Central memory CD8-positive, alpha-beta T cell (primary cell): Measurements from ENCODE around the gene NFX1.
"Not testable (repeated sequence)": the region's sequence is repeated elsewhere in the genome, so short reads cannot be mapped to it uniquely, and the experiment has no call there.

Source experiments
- ATAC-seq: fragments of 150-1000 bp; cut with Tn5 transposase; replicated peaks from 2 replicates; pipeline ENCODE4 v1.10.0; 2022; ENCODE audit warnings: mild to moderate bottlenecking, moderate FRiP score, moderate number of reproducible peaks; ENCODE audit not compliant: poor library complexity, severe bottlenecking; ENCODE audit errors: extremely low read depth
- DNase-seq, 2 donors: peaks; one replicate each; pipeline ENCODE4 v3.0.0; 2021; ENCODE audit warnings: low spot score in 2 of 2
- H3K27ac Mint-ChIP-seq: one replicate; pipeline ENCODE4 v1.8.0; 2022; ENCODE audit warnings: low read depth, mild to moderate bottlenecking, moderate library complexity, mixed read lengths
- H3K27me3 Mint-ChIP-seq: one replicate; pipeline ENCODE4 v1.8.0; 2022; ENCODE audit warnings: mixed read lengths
- H3K36me3 Mint-ChIP-seq: one replicate; pipeline ENCODE4 v1.8.0; 2022; ENCODE audit warnings: mild to moderate bottlenecking, moderate library complexity, mixed read lengths; ENCODE audit not compliant: insufficient read depth
- H3K4me1 Mint-ChIP-seq: one replicate; pipeline ENCODE4 v1.8.0; 2022; ENCODE audit warnings: mixed read lengths
- H3K4me3 Mint-ChIP-seq: one replicate; pipeline ENCODE4 v1.8.0; 2022; ENCODE audit warnings: mild to moderate bottlenecking, moderate library complexity, mixed read lengths
- H3K9me3 Mint-ChIP-seq: one replicate; pipeline ENCODE4 v1.8.0; 2022; ENCODE audit warnings: mixed read lengths

The NFX1 gene

DNA sequence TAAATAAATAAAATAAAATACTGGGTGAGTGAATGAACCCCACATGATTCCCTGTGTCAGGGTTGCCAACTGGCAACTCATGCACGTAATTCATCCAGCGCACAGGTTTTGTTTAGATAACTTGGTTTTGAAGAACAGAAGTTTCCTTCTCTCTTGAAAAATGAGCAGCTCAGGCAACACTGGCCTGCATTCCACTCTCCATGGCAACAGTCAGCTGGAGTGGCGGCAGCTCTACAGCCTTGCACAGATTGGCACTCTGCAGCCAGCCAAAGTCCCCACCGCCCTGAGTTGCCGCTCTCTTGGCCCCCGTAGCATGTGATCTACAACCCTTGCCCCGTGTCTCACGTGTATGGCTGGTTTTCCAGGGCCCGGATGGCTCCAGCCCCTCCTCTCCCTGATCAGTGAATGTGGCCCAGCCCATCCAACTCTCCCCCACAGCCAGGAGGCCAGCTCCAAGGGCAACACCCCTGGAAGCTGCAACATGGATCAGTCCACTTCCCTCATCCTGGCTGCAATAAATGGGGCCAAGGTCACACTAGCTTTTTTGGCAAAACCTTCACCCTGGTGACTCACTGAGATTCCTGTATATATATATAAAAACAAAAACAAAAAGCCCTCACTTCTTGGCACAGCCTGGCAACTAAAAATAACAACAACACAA is 100.9 kb downstream of the NFX1 start:
- not testable (repeated sequence) for H3K9me3 Mint-ChIP-seq, H3K27ac Mint-ChIP-seq, H3K36me3 Mint-ChIP-seq, H3K4me3 Mint-ChIP-seq, DNase-seq, H3K4me1 Mint-ChIP-seq, ATAC-seq
- peaks cover 39% of the 10 kb centered on the region for H3K27me3 Mint-ChIP-seq

DNA sequence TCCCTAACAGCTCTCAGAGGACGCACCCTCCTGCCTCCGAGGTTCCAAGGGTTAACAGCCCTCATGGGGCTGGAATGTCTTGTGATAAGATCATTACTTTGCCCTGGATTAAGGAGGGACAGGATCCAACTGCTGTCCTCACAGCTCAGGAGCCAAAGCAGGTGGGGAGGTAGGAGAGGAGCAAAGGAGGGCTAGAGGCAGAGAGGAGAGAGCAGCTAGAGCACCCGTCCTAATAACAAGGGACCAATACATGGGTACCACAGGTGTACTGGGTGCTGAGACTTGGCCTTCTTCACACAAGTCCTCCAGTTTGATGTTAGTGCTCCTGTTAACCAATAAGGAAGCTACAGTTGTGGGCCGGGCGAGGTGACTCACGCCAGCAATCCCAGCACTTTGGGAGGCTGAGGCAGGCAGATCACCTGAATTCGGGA is 102.3 kb downstream of the NFX1 start:
- not testable (repeated sequence) for H3K27ac Mint-ChIP-seq, H3K4me1 Mint-ChIP-seq, H3K36me3 Mint-ChIP-seq, H3K4me3 Mint-ChIP-seq, DNase-seq, H3K9me3 Mint-ChIP-seq, ATAC-seq
- peaks cover 36% of the 10 kb centered on the region for H3K27me3 Mint-ChIP-seq

DNA sequence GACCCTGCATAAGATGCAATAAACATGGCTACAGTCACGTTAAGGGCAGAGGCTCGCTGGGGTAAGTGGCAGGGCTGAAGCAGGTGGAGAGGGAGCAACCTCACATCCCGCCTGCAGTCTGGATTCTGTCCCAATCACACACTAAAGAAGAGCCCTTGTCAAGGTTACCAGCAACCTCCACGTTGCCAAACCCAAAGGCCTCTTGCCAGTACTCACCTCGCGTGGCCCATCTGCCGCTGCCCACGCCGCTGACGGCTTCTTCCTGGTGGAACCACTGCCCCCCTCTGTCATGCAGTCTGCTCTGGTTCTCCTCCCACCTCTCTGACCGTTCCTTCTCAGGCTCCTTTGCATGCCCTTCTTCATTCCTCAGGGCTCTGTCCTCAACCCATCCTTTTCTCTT is 103.3 kb downstream of the NFX1 start:
- Mint-ChIP-seq H3K4me1 (no peaks in the 10 kb centered on the region), H3K27me3 (peaks cover 26% of the 10 kb centered on the region), H3K36me3 (no peaks in the 10 kb centered on the region), H3K4me3 (no peak overlapping the region), H3K9me3 (no peaks in the 10 kb centered on the region), H3K27ac (no peak overlapping the region)
- DNase-seq: no peak
- ATAC-seq: no peak

DNA sequence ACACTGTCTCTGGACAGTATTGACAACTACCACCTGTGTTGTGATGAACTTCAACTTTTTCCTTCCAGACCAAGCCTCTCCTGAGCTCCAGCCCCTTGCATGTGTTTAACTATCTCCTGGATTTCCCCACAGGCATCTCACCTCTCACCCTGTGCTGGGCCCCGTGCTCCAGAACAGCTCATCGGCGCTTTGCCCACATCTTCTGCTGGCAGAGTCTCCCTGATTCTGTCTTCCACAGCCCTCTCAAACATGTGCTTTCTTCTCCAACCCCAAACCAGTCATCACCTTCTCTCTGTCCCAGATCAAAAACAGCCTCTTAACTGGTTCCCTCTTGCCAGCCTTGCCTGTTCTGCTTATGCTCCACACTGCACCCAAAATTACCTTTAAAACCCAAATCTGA is 103.7 kb downstream of the NFX1 start:
- H3K27me3 Mint-ChIP-seq: peaks cover 25% of the 10 kb centered on the region
- not testable (repeated sequence) for H3K36me3 Mint-ChIP-seq, H3K27ac Mint-ChIP-seq

DNA sequence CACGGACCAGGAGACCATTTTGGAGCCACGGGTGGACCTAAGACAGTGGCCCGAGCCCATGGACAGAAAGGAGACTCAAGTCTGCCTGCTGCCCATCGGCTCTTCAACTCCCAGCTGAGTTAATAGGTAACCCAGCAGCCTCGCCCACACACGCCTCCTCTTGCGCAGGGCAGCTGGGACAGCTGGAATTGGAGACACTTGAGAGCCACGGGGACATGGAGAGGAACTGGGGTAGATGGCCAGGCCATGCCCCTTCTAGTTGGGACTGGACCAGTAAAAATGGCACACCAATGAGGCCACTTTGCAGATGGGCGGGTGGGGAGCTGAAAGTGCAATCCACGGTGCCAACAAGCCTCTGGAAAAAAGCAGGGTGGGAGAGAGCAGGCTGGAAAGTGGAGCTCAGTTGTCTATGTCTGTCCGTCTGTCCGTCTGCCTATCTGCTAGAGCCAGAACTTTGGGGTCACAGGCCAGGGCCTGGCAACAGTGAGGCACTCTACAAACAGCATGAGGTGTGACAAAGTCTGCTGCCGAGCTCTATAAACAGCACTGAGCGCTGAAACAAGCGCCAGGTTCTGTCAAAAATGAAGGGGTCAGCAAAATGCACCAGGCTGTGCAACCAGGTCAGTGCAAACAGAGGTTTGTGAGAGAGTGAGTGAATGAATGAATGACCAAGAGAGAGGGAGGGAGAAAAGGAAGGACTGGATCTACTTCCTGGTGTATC is 105.0 kb downstream of the NFX1 start:
- not testable (repeated sequence) for ATAC-seq, DNase-seq, H3K4me1 Mint-ChIP-seq, H3K4me3 Mint-ChIP-seq, H3K36me3 Mint-ChIP-seq, H3K27ac Mint-ChIP-seq, H3K9me3 Mint-ChIP-seq
- peaks cover 17% of the 10 kb centered on the region for H3K27me3 Mint-ChIP-seq

More for the DNA sequence above, 103.7 kb downstream of the NFX1 start:
- ATAC-seq, H3K9me3 Mint-ChIP-seq, DNase-seq, H3K4me1 Mint-ChIP-seq, H3K4me3 Mint-ChIP-seq: not testable (repeated sequence)

DNA sequence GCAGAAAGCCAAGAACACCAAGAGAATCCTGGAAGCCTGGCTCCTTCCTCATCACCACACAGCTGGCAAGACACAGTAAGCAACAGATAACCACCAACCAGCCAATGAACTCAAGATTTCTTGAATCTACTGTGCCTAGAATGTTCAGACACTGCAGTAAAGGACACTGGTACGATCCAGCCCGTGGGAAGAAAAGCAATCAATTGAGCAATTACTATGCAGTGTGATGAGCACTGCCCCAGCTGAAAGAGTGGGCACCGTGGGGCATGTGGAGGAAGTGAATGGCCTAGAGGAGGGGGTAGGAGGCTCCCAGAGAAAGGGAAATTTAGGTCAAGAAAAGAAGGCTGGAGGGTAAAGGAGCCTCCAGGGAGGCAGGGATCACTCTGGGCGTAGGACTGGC is 107.5 kb downstream of the NFX1 start:
- H3K27me3 Mint-ChIP-seq: peaks cover 15% of the 10 kb centered on the region
- H3K4me3 Mint-ChIP-seq, H3K9me3 Mint-ChIP-seq, H3K36me3 Mint-ChIP-seq, H3K27ac Mint-ChIP-seq, DNase-seq, ATAC-seq, H3K4me1 Mint-ChIP-seq: not testable (repeated sequence)

DNA sequence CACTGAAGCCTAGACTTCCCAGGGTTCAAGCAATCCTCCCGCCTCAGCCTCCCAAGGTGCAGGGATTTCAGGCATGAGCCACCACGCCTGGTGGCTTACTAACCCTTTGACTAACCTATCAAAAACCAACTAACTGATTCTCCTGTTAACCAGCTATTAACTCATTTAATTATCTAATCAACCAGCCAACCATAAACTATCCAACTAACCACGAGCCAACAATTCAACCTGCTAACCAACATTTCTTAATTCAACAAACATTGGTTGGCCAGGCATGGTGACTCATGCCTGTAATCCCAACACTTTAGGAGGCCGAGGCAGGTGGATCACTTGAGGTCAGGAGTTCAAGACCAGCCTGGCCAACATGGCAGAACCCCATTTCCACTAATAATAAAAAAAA is 108.7 kb downstream of the NFX1 start:
- H3K9me3 Mint-ChIP-seq, H3K27ac Mint-ChIP-seq, DNase-seq, H3K4me3 Mint-ChIP-seq, ATAC-seq, H3K36me3 Mint-ChIP-seq, H3K4me1 Mint-ChIP-seq: not testable (repeated sequence)
- H3K27me3 Mint-ChIP-seq: peaks cover 15% of the 10 kb centered on the region

DNA sequence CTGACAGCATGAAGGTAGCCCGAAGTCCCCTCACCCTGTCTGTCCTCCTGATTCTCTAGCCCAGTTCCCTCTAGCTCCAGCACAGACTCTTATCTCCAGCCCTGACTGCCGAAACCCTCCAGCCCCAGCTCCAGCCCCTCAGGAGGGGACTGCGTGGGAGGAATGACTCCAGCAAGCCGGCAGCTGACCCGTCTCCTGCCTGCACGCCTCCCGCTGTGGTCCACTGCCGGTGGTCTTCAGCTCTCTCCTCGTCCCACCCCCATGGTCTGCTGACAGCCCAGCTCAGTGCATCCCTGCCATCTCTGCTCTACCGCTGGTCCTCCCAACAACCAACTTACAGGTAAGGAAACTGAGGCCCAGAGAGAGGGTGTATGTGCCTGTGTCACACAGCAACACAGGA is 111.5 kb downstream of the NFX1 start:
- not testable (repeated sequence) for H3K27me3 Mint-ChIP-seq, H3K4me1 Mint-ChIP-seq, DNase-seq, ATAC-seq, H3K27ac Mint-ChIP-seq, H3K36me3 Mint-ChIP-seq, H3K4me3 Mint-ChIP-seq, H3K9me3 Mint-ChIP-seq

DNA sequence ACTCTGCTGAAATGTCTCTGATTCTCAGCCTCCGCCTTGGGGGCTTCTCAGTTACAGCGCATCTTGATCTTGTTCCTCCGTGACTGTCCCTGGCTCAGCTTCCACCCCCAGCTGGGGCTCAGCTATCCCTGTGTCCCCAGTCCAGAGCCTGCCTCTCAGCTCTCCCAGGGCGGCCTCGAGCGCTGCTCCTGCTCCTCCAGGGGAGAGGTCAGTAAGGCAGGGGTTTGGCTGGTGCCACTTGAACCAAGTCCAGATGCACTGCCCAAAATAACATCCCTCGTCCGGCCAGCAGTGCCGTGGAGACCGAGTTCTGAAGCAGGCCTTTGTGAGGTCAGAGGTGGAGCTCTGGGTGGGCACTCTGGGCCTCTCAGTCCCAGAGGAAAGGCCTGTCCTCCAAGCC is 112.1 kb downstream of the NFX1 start, which contains the start of gene AQP7:
Gene AQP7, minus strand, starts transcription at position 198 of the 400 bp plus-strand sequence. CDS start 1,306 bp downstream, outside the sequence.
- not testable (repeated sequence) for H3K27ac Mint-ChIP-seq, H3K9me3 Mint-ChIP-seq, H3K27me3 Mint-ChIP-seq, DNase-seq, H3K4me1 Mint-ChIP-seq, H3K36me3 Mint-ChIP-seq, ATAC-seq, H3K4me3 Mint-ChIP-seq

DNA sequence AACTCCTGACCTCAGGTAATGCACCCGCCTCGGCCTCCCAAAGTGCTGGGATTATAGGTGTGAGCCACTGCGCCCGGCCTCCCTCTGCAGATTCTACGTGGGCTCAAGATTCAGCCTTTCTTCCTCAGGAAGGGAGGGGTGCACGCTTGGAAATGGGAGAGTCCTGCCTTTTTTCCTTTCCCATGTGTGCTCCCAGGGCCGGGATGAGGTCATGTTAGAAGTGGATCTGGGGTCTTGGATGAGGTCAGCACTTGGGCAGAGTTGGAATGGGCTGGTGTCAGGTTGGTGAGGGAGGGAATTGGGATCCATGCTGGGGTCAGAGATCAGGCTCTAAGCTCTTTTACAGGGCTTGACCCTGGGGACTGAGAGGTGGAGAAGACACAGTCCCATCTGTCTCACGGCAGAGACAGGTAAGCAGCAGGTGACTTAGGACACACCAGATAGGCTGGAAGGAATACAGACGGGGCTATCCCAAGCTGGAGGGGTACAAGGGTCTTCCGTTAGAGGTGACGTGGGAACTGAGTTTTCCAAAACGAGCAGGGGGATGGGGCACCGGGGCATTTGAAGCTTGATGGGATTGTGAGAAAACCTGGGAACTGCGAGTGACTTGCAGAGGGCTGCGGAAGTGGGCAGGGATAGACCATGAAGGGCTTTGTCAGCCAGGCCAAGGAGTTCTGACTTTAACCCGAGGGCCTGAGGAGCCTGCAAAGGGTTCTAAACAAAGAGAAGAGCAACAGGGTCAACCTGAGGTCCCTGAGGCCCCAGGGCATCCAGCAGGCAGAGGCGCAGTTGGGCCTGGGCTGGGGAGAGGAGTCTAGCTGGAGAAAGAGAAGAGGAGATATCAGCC is 113.8 kb downstream of the NFX1 start:
- no peaks in the 10 kb centered on the region for H3K4me1 Mint-ChIP-seq
- H3K36me3 Mint-ChIP-seq: no peaks in the 10 kb centered on the region
- ATAC-seq: no peak
- no peaks in the 10 kb centered on the region for H3K27me3 Mint-ChIP-seq
- no peak overlapping the region for H3K4me3 Mint-ChIP-seq
- peak overlapping the region; percentile 81 for H3K27ac Mint-ChIP-seq
- DNase-seq: no peak
- H3K9me3 Mint-ChIP-seq: no peaks in the 10 kb centered on the region

DNA sequence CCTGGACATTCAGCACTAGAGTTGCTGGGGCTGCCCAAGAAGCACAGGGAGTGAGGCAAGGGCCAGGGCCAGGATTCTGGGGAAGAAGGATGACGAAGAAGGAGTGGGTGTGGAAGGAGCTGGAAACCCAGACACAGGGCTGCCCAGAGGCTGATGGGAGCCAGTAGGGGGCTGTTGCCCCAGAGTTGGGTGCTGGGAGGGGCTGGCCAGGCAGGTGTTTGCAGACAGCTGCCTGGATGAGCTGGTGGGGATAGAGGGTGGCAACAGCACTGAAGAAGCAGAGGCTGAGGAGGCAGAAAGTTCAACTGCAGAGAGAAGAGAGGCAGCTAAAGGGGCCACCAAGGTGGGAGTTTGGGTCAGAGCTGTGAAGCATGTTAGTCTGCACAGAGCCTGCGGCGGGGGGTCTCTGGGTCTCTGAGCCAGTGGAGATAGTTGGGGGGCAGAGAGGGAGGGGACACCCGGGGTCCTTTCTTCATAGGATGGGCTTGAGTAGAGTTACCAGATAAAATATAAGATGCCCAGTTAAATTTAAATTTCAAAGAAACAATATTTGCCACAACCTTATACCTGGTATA is 114.6 kb downstream of the NFX1 start:
- no peak for DNase-seq
- Mint-ChIP-seq H3K4me1 (no peaks in the 10 kb centered on the region), H3K27me3 (no peaks in the 10 kb centered on the region), H3K36me3 (no peaks in the 10 kb centered on the region), H3K9me3 (no peaks in the 10 kb centered on the region), H3K27ac (peak overlapping the region; percentile 81), H3K4me3 (no peak overlapping the region)
- ATAC-seq: no peak

DNA sequence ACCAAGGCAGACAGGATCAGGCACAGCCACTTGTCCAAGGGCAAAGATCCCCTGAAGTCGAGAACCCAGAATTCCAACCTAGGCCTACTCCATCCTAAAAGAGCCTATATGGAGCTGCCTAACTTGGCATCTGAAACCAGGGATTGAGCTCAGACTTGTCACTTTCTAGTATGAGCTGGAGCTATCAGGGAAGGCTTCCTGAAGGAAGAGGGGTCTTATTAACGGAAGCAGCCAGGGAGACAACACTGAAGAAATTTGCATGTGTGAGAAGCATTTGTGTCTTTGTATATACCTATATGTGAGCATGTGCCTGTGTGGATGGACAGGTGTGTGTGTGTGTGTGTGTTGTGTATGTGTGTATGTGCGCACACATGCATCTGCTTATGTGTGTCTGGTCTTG is 116.7 kb downstream of the NFX1 start:
- H3K9me3 Mint-ChIP-seq: no peaks in the 10 kb centered on the region
- H3K27me3 Mint-ChIP-seq: no peaks in the 10 kb centered on the region
- no peak for DNase-seq
- H3K4me1 Mint-ChIP-seq: no peaks in the 10 kb centered on the region
- no peak overlapping the region for H3K27ac Mint-ChIP-seq
- no peak overlapping the region for H3K4me3 Mint-ChIP-seq
- H3K36me3 Mint-ChIP-seq: no peaks in the 10 kb centered on the region
- no peak for ATAC-seq
